GM12878 (cell line): ENCODE results near the gene ARHGAP1. TPM values are rescaled to one million over a fixed set of nuclear protein-coding genes. Genes with fewer than 3 reads are reported as not detected.

Source experiments
- ATAC-seq: fragments of 200-7000 bp; cut with Tn5 transposase; 3 replicates; pipeline ENCODE4 v1.9.1; 2020; ENCODE audit warnings: mild to moderate bottlenecking, moderate library complexity
- BruUV-seq: library from RNA; stranded (reverse); fragments of 400-500 nt; replicated peaks from 2 replicates; lab custom pipeline; 2021; lab: Mats Ljungman, UMichigan
- CTCF ChIA-PET: fragments of 300-600 bp; sonication (Branson Sonifier 250); formaldehyde crosslinking; extraction: SDS; loops from one replicate; lab custom pipeline; 2021; ENCODE audit warnings: inconsistent platforms; lab: Yijun Ruan, JAX
- POLR2A ChIA-PET: fragments of 350-600 bp; formaldehyde crosslinking; extraction: SDS; loops from one replicate; lab custom pipeline; 2021; ENCODE audit warnings: inconsistent platforms; lab: Charles Lee
- RAD21 ChIA-PET: fragments of 300-600 bp; sonication (Branson Sonifier 250); formaldehyde crosslinking; loops from one replicate; lab custom pipeline; 2023; ENCODE audit warnings: antibody characterized with exemption; ENCODE audit not compliant: unreplicated experiment; lab: Charles Lee
- SMC1A ChIA-PET: fragments of 300-600 bp; sonication (Branson Sonifier 250); formaldehyde crosslinking; loops from one replicate; lab custom pipeline; 2023; ENCODE audit not compliant: unreplicated experiment, uncharacterized antibody; lab: Charles Lee
- DNase-seq: peaks from one replicate; pipeline ENCODE4 v3.0.0-alpha.2; 2011; ENCODE audit warnings: low read depth, low spot score
- FAIRE-seq: peaks from 3 replicates; lab custom pipeline; 2011; peaks lifted over from hg19 to GRCh38; lab: Jason Lieb, UNC
- H2AFZ ChIP-seq: 2 replicates; pipeline ENCODE4 v1.6.0; 2011; ENCODE audit warnings: low read depth, low read length, control low read depth; ENCODE audit not compliant: control insufficient read depth
- H3K27ac ChIP-seq: 2 replicates; pipeline ENCODE4 v1.5.1; 2011; ENCODE audit warnings: control low read depth; ENCODE audit not compliant: control insufficient read depth, insufficient read depth
- H3K27me3 ChIP-seq, 2 experiments: replicated peaks in 1 of 2; 2 replicates each; pipeline versions ENCODE4 v1.6.0 to v1.6.1; 2011; ENCODE audit warnings: low read length in 1 of 2; ENCODE audit not compliant: control insufficient read depth in 2 of 2, insufficient read depth in 2 of 2
- H3K36me3 ChIP-seq, 2 experiments: 2 replicates each; pipeline ENCODE4 v1.5.1; 2011; ENCODE audit warnings: low read length in 1 of 2; ENCODE audit not compliant: control insufficient read depth in 2 of 2, insufficient read depth in 2 of 2
- H3K4me1 ChIP-seq: 2 replicates; pipeline ENCODE4 v1.6.1; 2011; ENCODE audit warnings: mild to moderate bottlenecking, low read length, moderate library complexity, mixed read lengths; ENCODE audit not compliant: control insufficient read depth, insufficient read depth
- H3K4me2 ChIP-seq: 2 replicates; pipeline ENCODE4 v1.6.0; 2011; ENCODE audit warnings: control low read depth; ENCODE audit not compliant: control insufficient read depth, insufficient read depth
- H3K4me3 ChIP-seq: fragments of 200-600 bp; sonication (generic); 2 replicates; pipeline ENCODE4 v1.5.1; 2016
- H3K79me2 ChIP-seq: 2 replicates; pipeline ENCODE4 v1.6.0; 2011; ENCODE audit warnings: low read length; ENCODE audit not compliant: control insufficient read depth, insufficient read depth
- H3K9ac ChIP-seq: 2 replicates; pipeline ENCODE4 v1.8.0; 2011; ENCODE audit warnings: low read length, control low read depth, mixed read lengths; ENCODE audit not compliant: control insufficient read depth, insufficient read depth
- H3K9me3 ChIP-seq: replicated peaks from 3 replicates; pipeline ENCODE4 v1.5.1; 2011; ENCODE audit warnings: mild to moderate bottlenecking, low read length; ENCODE audit not compliant: control insufficient read depth, insufficient read depth
- H4K20me1 ChIP-seq: 2 replicates; pipeline ENCODE4 v1.6.0; 2011; ENCODE audit not compliant: control insufficient read depth, insufficient read depth
- HDAC2 ChIP-seq: fragments of 200-600 bp; sonication (generic); IDR thresholded peaks from 2 replicates; pipeline ENCODE4 v1.6.1; 2017
- IKZF2 ChIP-seq, 2 experiments: fragments of 450-650 bp; IDR thresholded peaks; 2 replicates each; pipeline ENCODE4 v1.6.1; 2017; ENCODE audit warnings: mild to moderate bottlenecking in 2 of 2, moderate library complexity in 2 of 2
- JUNB ChIP-seq: IDR thresholded peaks from 2 replicates; pipeline ENCODE4 v1.6.1; 2016; ENCODE audit warnings: antibody characterized with exemption, mild to moderate bottlenecking
- POLR2A ChIP-seq: IDR thresholded peaks from 2 replicates; pipeline ENCODE4 v1.6.1; 2011; ENCODE audit warnings: low read depth, mild to moderate bottlenecking, low read length
- TAF1 ChIP-seq: IDR thresholded peaks from 2 replicates; pipeline ENCODE4 v1.6.1; 2011; ENCODE audit warnings: mild to moderate bottlenecking, low read depth, low read length, borderline replicate concordance
- WRNIP1 ChIP-seq: IDR thresholded peaks from 2 replicates; pipeline ENCODE4 v1.6.1; 2011; ENCODE audit warnings: low read depth, low read length, improper control_type of control experiment, borderline replicate concordance
- ZNF207 ChIP-seq: fragments of 450-650 bp; IDR thresholded peaks from 2 replicates; pipeline ENCODE4 v1.6.1; 2014; ENCODE audit warnings: antibody characterized with exemption, mild to moderate bottlenecking, borderline replicate concordance
- ZSCAN29 ChIP-seq: fragments of 450-650 bp; IDR thresholded peaks from 2 replicates; pipeline ENCODE4 v1.6.1; 2017; ENCODE audit warnings: mild to moderate bottlenecking, moderate library complexity
- whole genome bisulfite sequencing: methylation state at CpG from one replicate; pipeline ENCODE4 v1.1.6; 2016; ENCODE audit warnings: low lambda C conversion rate; ENCODE audit not compliant: insufficient replicate concordance, insufficient coverage; ENCODE audit errors: missing lambda C conversion rate; 5-methylcytosine and 5-hydroxymethylcytosine counted together
- in situ Hi-C: fragments of 300-500 bp; cut with MboI; formaldehyde crosslinking; loops from 9 replicates; pipeline ENCODE4 v1.14.3; 2018; ENCODE audit warnings: mixed read lengths
- intact Hi-C: fragments of 100-400 bp; cut with micrococcal nuclease; formaldehyde crosslinking; loops from one replicate; pipeline ENCODE4 v1.14.2; 2022; ENCODE audit not compliant: unreplicated experiment
- polyA plus RNA-seq, 11 experiments: library from polyadenylated mRNA; depleted of rRNA in 4 of 11; unstranded in 6 of 11; stranded (reverse) in 5 of 11; fragments of >200 nt; fragmentation: Nextera tagmentation in 4 of 11; fragmentation: Illumina TruSeq in 1 of 11; extraction: Ambion mirVana in 4 of 11; extraction: Trizol in 1 of 11; gene quantifications; 1 replicate in 1 of 11; 2 replicates in 10 of 11; pipeline versions ENCODE4 v1.2.1 to v1.2.3, GENCODE V29; 2011 to 2016; ENCODE audit warnings: inconsistent platforms in 2 of 11, missing spikeins in 2 of 11, low read depth in 1 of 11
- total RNA-seq, 4 experiments: library from RNA; depleted of rRNA in 3 of 4; stranded (reverse); fragments of >200 nt in 3 of 4; fragmentation: Illumina TruSeq in 1 of 4; extraction: Trizol in 1 of 4; gene quantifications; 2 replicates each; pipeline versions ENCODE4 v1.2.1 to v1.2.3, GENCODE V29; 2013 to 2021
- TF ChIP-seq, protein P1 (sequence below): IDR thresholded peaks from 2 replicates; pipeline ENCODE4 v1.6.1; 2012; ENCODE audit warnings: improper control_type of control experiment, low read depth, low read length; ENCODE audit not compliant: insufficient replicate concordance
- TF ChIP-seq, protein P2 (sequence below): IDR thresholded peaks from 2 replicates; pipeline ENCODE4 v1.6.1; 2012; ENCODE audit warnings: low read depth, low read length, improper control_type of control experiment

ARHGAP1 gene
- total and polyA plus RNA-seq, 10 of the 15 experiments (the other 5 are each of a cell fraction or from before 2014, with no cell fraction given) = 4.3 to 45.5 (median 23.2) TPM

DNA sequence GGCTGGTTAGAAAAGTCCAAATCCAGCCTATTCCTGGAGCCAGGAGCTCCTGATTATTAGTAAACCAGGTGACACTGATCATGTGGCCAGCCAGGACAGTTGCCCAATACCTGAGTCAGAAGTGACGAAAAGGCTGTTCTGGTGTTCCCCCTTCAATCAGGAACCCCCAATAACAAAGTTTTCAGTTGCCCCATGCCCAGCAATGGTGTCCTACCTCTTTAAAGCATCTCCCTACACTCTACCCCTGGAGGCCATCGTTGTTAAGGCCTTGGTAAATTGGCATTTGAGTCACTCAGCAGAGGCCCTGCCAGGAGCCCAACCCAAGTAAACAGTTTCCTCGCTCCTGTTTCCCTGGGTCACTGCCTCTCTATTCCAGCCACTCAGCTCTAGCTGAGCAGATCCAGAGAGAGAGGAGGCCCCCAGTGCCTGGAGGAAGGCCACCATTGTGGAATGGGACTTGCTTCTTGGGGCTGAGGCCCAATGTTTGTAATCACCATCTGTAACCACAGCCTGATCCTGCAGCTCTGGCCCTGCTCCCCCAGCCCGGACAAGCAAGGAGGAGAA is 25.0 kb downstream of the ARHGAP1 start:
- Histone ChIP-seq H3K4me1 (no peaks in the 10 kb centered on the region), H3K9ac (no peak overlapping the region), H4K20me1 (no peaks in the 10 kb centered on the region), H3K36me3 (peaks cover 7 to 26% of the 10 kb centered on the region in 2 experiments; a peak in 3 of 4 replicates), H3K79me2 (no peaks in the 10 kb centered on the region), H2AFZ (no peak overlapping the region), H3K9me3 (no peaks in the 10 kb centered on the region), H3K4me3 (no peak overlapping the region), H3K27ac (no peak overlapping the region), H3K4me2 (no peak overlapping the region), H3K27me3 (no peaks in the 10 kb centered on the region)
- FAIRE-seq = no peak
- DNase-seq = no peak
- CTCF ChIA-PET = no interaction called here
- RAD21 ChIA-PET = no interaction called here
- POLR2A ChIA-PET = no interaction called here
- BruUV-seq = no TSS peak
- 74% methylated on average over 4 of the region's 4 CpGs for WGBS
- SMC1A ChIA-PET = no interaction called here
- TF ChIP-seq POLR2A (peak; percentile 18; the same call in 1 of the 2 replicates), JUNB (no peak)
- intact Hi-C loops (no loop called here), in situ Hi-C loops (no loop called here)
- ATAC-seq = no peak

DNA sequence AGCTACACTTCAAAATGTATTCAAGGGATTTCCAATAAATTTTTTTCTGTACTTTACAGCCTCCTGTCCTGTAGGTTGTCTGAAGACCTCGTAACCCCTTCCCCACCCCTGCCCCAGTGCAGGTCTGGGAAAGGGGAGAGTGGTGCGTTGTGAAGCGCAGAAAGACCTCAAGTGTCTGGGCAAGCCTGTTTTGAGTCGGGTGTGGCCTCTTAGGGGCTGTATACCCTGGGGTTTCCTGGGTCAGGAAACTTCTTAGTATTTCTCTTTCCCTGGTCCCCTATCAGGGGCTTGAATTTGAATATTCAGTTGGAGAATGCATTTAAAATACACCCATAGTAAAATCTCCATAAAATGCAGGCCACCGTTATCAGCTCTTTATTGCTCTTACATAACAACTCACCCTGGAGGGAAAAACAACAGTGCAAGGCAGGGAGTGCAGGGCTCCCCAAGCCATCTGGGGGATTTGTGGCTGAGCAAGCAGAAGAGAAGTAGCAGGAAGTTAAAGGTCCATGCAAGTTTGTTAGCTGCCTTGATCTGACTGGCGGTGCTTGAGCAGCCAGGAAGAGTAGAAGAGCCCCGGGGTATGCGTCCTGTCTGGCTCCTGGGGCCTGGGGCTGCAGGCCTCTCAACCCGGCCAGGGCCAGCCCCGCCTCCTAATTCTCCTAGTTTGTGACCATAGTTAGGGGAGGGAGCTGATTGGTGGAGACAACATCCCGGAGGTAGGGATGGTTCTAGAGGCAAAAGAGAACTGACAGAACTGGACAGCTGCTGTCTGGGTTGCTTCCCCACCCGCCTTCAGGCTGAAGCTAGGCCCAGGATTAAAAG is 25.7 kb downstream of the ARHGAP1 start:
- intact Hi-C loops = no loop called here
- POLR2A ChIA-PET = no interaction called here
- H4K20me1 ChIP-seq = no peaks in the 10 kb centered on the region
- ATAC-seq (no peak; the same call in 2 of the 3 replicates), FAIRE-seq (no peak), DNase-seq (no peak)
- H3K79me2 ChIP-seq = no peaks in the 10 kb centered on the region
- H3K4me1 ChIP-seq = no peaks in the 10 kb centered on the region
- H3K9ac ChIP-seq = no peak overlapping the region
- no TSS peak for BruUV-seq
- in situ Hi-C loops = no loop called here
- no peak overlapping the region for H3K4me2 ChIP-seq
- SMC1A ChIA-PET = interaction anchor here (0.9 to 1.3 kb wide), 2 partner anchors 15 to 229 kb away, joined by 3 read pairs; no protein-coding TSS in a partner anchor
- RAD21 ChIA-PET = no interaction called here
- H2AFZ ChIP-seq = no peak overlapping the region
- CTCF ChIA-PET = interaction anchor here (1.2 kb wide), 1 partner anchor 286 kb away, joined by 5 read pairs; no protein-coding TSS in a partner anchor
- H3K4me3 ChIP-seq = no peak overlapping the region
- WGBS = 34% methylated on average over 12 of the region's 12 CpGs
- H3K27me3 ChIP-seq = no peaks in the 10 kb centered on the region
- peaks cover 10 to 19% of the 10 kb centered on the region in 2 experiments; a peak in 3 of 4 replicates for H3K36me3 ChIP-seq
- H3K27ac ChIP-seq = no peak overlapping the region
- no peaks in the 10 kb centered on the region for H3K9me3 ChIP-seq
- TF ChIP-seq TAF1 = no peak
- TF ChIP-seq, protein P1, sequence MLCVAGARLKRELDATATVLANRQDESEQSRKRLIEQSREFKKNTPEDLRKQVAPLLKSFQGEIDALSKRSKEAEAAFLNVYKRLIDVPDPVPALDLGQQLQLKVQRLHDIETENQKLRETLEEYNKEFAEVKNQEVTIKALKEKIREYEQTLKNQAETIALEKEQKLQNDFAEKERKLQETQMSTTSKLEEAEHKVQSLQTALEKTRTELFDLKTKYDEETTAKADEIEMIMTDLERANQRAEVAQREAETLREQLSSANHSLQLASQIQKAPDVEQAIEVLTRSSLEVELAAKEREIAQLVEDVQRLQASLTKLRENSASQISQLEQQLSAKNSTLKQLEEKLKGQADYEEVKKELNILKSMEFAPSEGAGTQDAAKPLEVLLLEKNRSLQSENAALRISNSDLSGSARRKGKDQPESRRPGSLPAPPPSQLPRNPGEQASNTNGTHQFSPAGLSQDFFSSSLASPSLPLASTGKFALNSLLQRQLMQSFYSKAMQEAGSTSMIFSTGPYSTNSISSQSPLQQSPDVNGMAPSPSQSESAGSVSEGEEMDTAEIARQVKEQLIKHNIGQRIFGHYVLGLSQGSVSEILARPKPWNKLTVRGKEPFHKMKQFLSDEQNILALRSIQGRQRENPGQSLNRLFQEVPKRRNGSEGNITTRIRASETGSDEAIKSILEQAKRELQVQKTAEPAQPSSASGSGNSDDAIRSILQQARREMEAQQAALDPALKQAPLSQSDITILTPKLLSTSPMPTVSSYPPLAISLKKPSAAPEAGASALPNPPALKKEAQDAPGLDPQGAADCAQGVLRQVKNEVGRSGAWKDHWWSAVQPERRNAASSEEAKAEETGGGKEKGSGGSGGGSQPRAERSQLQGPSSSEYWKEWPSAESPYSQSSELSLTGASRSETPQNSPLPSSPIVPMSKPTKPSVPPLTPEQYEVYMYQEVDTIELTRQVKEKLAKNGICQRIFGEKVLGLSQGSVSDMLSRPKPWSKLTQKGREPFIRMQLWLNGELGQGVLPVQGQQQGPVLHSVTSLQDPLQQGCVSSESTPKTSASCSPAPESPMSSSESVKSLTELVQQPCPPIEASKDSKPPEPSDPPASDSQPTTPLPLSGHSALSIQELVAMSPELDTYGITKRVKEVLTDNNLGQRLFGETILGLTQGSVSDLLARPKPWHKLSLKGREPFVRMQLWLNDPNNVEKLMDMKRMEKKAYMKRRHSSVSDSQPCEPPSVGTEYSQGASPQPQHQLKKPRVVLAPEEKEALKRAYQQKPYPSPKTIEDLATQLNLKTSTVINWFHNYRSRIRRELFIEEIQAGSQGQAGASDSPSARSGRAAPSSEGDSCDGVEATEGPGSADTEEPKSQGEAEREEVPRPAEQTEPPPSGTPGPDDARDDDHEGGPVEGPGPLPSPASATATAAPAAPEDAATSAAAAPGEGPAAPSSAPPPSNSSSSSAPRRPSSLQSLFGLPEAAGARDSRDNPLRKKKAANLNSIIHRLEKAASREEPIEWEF = no peak
- TF ChIP-seq WRNIP1 = no peak
- TF ChIP-seq, protein P2, sequence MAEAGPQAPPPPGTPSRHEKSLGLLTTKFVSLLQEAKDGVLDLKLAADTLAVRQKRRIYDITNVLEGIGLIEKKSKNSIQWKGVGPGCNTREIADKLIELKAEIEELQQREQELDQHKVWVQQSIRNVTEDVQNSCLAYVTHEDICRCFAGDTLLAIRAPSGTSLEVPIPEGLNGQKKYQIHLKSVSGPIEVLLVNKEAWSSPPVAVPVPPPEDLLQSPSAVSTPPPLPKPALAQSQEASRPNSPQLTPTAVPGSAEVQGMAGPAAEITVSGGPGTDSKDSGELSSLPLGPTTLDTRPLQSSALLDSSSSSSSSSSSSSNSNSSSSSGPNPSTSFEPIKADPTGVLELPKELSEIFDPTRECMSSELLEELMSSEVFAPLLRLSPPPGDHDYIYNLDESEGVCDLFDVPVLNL = no peak
- no peak for TF ChIP-seq ZSCAN29
- no peak for TF ChIP-seq IKZF2 (IDR thresholded peaks at IDR 0.05)
- TF ChIP-seq ZNF207 = no peak
- no peak for TF ChIP-seq HDAC2
